Dermis microvascular lymphatic vessel endothelial cell (primary cell): Measurements from ENCODE around the gene TFAP2E. TPM values are rescaled to one million over a fixed set of nuclear protein-coding genes. Genes with fewer than 3 reads are reported as not detected.

Source experiments
- DNase-seq, 2 donors: peaks; one replicate each; pipeline versions ENCODE4 v3.0.0 to v3.0.0-alpha.2; 2010; ENCODE audit warnings: low read depth in 2 of 2
- total RNA-seq: library from RNA; depleted of rRNA; stranded (reverse); fragments of >200 nt; gene quantifications from 2 replicates; pipeline ENCODE4 v1.2.1, GENCODE V29; 2014

The TFAP2E gene
- total RNA-seq, result 0.13 TPM in 2 replicates

DNA sequence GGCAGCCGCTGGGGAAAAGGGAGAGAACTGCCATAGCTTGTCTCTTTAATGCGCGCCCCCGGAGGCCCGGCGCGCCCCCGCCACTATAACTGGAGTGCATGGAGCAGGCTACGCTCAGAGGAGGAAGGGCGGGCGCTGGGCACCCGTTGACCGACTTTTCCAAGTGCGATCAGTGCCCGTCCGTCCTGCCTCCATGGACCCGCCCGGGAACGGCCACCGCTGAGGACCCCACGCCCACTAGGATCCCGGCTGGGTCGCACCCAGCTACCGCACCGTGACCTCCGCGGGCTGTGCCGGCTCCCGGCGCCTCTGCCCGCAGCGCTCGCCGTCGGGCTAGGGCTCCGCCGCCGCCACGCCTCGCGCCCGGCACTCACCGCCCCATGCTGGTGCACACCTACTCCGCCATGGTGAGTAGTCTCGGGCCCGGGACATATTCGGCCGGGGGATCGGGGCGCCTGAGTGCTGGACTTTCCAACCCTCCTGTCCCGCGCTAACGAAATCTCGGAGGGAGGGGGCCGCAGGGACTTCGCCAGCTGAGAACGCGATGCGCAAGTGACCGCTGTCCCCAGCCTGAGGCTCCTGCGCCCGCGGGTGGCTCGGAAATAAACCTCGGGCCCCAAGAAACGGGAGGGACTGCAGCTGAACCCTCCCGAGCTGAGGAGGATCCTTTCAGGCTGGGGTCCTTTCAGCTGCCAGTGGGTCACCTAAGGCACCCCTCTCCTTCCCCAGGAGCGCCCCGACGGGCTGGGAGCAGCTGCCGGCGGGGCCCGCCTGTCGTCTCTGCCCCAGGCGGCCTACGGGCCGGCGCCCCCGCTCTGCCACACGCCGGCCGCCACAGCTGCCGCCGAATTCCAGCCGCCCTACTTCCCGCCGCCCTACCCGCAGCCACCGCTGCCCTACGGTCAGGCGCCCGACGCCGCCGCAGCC lies at the start of gene TFAP2E:
TFAP2E (plus strand) TSS at position 117 of the 927 bp plus-strand sequence; CDS start at position 381, 264 bp downstream.
- DNase-seq, result peak; percentile 14 to 46

DNA sequence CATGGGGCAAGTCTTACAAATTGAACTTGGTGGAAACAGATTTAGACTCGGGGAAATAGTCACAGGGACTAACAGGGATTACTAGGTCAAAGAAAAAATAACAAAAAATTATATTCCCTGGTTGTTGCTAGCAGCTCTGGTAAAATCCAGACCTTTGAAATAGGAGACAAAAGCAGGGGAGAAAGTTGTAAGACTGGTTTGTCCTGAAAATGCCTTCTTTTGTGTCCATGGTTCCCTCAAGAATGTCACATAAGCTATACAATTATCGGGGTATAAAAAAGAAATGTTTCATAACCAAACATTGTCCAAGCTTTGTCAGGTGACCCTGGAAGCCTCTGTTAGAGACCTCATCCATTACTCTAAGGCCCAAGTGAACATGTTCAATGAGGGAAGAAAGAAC lies 49.0 kb upstream of the TFAP2E start:
- no peak for DNase-seq

DNA sequence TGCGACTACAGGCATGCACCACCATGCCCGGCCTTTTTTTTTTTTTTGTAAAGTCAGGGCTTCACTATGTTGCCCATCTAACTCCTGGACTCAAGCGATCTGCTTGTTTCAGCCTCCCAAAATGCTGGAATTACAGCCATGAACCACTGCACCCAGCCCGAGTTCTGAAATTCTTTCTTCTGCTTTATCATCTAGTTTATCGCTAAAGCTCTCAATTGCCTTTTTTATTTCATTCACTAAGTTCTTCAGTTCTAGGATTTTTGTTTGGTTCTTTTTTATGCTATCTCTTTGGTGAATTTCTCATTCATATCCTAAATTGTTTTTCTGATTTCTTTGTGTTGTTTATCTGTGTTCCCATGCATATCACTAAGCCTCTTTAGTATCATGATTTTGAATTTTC lies 42.9 kb upstream of the TFAP2E start:
- no peak for DNase-seq

DNA sequence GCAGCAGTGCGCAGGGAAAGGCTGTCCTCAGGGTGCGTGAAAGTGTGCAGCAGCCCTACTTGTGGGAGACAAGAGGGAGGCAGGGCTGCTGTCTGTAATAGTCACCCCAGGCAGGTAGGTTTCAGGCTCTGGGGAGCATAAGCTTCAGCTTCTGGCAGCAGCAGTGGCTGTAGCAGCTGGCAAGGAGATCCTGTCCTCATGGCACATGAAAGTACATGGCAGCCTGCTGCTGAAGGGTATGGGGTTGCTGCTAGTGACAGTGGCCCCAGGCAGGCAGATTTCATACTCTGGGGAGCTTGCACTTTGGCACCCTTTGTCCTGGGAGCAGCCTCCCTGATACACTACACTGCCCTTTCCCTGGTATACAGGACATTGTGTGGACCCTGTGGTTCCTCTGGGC lies 42.2 kb upstream of the TFAP2E start:
- DNase-seq, result no peak

DNA sequence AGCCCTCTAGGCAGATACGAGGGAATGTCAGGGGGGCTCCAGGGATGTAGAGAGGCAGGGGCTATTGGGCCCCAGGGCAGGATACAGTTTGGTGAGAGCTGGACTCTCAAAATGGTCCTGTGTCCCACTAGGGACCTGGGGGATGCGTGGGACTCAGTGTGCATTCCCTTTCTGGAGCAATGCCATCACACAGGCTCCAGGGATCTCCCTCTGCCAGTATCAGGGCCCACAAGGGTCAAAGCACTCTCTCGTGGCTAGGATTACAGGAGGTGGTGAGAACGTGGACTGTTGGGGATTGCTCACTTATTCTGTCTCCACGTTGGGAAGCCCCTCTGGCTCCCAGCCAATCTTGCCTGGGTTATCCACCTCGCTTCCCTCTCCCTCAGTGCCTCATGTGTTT lies 41.7 kb upstream of the TFAP2E start:
- DNase-seq, result no peak

DNA sequence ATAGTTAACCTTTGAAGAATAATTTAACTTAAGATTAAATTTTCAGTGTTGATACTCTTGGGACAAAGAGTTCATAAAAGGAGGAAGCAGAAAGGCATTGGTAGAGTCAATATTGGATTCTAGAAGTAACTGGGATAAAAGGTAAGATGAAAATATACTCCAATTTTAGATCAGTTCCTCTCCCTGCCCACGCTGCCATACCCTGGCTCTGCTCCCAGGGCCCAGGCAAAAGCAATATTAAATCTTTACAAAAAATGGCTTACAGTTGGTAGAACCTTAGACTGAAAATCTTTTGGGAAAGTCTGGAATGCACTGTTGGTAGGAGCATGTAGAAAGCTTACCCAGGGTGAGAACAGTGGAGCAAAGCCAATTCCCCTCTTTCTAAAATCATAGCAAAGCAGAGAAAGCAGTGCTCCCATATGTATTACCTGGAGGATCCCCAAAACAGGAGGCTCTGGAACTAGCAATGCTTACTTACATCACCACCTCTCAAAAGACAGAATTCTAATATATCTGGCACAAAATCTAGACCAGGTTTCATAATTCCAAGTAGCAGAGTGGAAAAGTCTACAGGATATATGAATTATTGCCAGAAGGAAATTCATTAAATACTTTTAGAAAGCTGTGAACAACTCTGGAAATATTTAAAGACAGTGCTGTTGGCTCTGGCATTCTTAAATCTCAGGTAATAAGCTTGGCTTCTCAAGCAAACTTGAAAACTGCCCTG lies 40.5 kb upstream of the TFAP2E start:
- no peak for DNase-seq

DNA sequence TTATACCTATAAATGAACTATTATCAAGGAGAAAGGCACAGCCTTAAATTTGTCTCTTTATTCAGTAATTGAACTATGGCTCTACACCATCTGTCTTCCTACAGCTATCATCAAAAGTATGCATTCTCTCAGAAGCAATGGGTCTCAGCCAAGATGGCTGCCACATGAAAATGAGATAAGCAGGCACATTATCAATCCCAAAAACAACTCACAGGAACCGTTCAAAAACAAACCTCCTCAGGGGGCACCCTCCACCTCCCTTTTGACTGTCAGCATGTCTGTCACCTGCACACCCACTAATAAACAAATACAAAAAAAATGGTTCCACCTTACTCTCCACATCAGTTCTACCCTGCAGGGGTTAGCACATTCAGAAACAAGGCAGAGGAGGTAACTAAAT lies 39.5 kb upstream of the TFAP2E start:
- no peak for DNase-seq

DNA sequence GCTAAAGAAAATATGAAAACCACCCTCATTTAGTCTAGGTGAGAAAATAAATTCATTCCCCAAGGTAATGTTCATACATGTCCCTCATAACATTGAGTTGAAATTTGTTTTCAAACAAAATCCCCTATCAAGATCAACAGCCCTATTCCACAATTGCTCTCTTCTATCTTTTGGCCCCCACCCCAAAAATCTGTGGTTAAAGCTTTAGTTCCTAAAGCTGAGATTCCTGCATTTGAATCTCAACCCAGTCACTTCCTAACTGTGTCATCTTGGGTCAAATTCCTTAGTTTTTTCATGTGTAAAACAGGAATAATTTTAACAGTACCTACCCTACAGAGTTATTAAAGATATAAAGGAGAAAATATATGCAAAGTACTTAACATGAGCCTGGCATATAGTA lies 37.9 kb upstream of the TFAP2E start:
- DNase-seq, result no peak

DNA sequence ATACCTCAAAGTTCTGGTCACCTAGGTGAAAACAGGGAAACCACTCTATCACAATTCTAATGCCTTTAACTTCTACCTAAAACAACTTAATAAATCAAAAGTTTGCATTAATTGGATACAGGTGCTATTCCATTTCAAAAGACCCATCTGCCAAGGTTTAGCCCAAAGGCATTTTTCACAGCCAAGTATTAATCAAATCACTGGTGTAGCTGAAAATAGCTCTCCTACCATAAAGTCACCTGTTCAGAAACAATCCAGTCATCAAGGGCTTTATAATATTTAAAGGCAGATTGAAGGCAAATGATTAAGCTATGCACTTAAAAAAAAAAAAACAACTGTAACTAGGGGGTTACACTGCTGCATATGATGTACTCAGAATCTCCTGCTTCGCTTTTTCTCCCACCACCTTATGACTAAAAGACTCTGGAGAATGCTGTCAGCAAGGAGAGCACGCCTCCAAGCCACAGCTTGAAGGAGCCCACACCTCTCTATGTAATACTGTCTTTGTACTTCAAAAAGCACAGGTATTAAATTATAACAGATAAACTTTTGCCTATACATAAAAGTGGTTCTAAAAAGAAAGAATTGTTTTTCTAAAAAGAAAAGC lies 36.5 kb upstream of the TFAP2E start:
- DNase-seq, result no peak

DNA sequence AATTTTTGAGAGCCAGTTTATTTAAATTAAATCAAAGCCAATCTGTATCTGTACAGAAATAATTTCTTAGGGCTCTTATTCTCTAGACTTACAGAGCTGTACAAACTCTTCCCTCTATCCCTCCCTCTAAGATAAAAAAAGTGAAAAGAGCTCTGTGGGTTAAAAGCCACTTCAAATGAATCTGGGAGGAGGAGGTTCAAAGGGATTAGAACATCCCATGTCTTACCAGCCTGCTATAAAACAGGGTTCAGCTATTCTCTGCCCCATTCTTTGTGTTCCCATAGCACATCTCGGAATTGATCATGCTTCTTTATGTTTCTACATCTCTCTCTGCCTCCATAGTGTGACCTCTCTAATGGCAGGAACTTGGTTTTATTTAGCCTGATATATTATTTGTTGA lies 35.3 kb upstream of the TFAP2E start:
- DNase-seq, result no peak

DNA sequence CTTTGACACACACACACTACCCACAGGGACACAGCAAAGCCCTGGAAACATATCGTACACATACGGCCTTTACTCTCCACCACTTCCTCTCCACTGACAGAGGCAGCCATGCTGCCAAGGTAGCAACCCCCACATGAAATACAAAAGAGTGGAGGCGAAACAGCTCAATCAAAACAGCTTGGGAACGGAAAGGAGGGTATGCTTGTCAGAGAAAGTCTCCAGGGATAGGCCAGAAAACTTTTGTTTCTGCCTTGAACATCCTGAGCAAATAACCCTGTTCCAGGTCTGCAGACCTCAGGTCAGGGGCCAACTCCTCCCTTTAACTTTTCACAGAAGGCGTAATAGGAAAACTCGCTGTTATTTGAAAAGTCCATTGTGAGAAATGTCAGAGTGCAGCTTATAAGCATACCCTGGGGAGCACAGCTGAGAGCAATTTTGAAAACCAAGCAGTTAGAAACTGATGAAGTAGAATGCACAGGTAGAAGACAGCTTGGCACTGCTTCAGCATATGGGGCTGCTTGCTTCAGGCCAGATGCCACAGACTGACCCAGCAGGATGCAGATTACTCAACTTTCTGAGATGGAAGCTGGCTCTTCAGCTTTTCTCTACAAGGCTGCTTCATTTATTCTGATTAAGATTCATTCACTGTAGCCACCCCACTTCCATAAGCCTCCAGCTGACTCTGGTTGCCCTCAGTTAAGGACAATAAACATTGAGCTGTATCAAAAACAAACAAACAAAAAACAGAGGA lies 33.9 kb upstream of the TFAP2E start:
- DNase-seq, result peak in 1 of 2 donors; percentile 45

DNA sequence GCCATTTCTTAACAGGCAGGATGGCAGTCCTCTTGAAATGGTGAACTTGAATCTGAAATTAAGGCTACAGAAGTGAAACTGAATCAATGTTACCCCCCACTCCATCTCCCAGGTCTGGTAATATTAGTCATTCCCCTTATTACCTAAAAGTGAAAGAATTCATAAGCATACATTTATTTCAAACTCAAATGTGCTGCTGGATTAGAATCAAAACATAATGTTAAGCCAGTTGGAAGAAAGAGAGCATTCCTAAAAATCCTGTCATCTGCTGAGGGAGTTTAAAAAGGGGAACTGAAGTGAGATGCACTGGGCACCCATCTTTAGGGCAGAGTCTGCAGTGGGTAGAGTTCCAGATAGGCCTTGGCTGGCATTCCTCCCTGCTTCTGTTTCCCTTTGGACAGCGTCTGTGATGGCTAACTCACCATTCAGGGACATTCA lies 33.3 kb upstream of the TFAP2E start:
- no peak for DNase-seq

DNA sequence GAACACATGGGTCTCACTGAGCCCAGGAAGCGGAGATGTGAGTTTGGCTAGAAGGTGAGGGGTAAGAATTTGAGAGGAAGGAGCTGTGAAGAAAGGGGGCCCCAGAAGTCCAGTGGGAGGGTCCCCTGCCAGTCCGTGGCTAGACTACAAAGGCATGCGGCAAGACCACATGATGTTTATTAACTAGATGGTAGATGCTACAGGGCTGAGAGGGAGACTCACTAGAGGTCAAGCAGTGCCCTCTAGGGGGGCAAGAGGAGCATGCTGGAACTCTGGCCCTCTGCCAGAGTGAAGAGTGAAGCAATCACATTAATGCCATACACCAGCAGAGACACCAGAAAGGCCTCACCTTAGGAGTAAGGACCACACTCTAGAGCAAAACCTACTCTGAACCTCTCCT lies 28.1 kb upstream of the TFAP2E start:
- DNase-seq, result peak in 1 of 2 donors; percentile 38

DNA sequence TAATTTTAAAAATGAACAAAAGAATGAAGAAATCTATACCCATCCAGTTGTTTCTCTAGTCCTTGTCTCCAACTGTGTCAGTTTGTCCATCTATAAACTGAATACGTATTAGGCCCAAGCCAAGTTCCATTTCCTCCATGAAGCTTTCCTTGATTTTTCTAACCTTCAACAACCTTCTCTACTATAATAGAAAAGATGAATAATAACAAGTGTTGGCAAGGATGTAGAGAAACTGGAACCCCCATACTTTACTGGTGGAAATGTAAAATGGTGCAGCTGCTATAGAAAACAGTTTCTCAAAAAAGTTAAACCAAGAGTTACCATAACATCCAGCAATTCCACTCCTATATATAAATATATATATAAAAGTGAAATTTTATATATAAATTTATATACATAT lies 26.5 kb upstream of the TFAP2E start:
- DNase-seq, result no peak

DNA sequence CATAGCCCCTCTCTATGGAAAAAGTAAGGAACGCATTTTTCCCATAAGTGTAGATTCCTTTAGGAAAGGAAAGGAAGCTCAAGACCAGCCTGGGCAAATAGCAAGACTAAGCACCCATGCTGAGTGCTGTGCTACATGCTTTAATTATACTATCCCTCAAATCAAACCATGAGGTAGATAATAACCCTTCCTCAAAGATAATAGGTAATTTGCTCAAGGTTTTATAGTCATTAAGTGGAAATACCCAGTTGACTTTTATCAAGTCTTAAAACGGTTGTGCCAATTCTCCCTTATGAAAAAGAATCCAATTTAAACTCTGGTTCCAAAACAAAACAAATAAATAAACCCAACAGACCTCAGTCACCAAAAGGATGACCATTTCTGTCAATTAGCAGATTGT lies 19.3 kb upstream of the TFAP2E start:
- DNase-seq, result no peak

DNA sequence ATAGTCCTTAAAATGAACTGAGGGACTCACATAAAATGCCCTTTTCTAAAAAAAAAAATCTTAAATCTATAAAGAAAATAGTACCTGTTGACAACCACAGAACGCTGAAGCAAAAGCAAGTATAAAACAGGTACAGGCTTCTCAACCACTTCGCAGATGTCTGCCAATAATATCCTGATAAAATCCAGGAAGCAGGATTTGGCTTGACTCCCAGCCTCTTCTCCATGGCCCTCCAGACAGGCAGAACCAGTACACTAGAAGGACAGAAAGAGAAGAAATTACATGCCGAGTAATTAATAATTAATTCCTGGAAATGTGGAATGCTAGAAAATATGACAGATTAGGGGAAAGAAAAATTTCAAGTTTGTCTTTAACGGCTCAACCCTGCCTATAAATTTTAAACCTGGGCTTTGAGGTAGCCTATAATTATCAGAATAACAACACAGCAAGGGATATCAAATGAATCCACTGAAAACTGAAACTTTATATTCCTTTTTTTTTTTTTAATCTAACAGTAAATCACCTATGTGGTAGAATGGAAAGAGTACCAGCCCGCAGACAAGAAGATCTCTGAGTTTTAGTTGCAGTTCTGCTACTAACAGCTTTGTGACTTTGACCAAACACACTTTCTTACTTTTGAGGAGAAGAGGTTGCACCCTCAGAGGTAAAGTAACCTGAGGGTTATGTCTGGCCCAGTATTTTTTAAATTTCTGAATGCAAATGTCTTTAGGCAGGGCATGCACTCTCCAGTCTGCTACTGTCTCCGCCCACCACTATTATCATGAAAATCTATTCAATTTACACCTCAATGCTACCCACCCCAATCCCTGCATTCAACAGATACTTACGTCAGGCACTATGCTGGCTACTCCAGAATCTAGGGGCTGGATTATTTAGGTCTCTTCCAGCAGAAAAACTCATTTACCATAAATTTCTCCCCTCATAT lies 18.6 kb upstream of the TFAP2E start:
- peak in 1 of 2 donors; percentile 57 for DNase-seq

DNA sequence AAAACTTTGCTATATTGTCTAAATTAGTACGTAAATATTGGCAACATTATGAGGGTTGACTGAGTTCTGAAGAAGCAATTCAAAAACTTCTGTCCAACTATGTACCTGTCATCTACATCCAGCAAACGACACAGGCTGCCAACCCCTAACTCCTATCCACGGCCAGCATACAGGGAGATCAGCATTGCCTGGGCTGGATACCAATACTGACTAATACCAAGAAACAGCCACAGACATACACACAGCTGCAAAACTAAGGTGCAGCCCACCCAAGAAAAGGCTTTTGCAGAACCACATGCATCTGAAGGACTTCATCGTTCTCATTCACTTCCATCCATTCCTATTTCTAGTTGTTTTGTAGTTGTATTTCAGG lies 17.9 kb upstream of the TFAP2E start:
- DNase-seq, result no peak

DNA sequence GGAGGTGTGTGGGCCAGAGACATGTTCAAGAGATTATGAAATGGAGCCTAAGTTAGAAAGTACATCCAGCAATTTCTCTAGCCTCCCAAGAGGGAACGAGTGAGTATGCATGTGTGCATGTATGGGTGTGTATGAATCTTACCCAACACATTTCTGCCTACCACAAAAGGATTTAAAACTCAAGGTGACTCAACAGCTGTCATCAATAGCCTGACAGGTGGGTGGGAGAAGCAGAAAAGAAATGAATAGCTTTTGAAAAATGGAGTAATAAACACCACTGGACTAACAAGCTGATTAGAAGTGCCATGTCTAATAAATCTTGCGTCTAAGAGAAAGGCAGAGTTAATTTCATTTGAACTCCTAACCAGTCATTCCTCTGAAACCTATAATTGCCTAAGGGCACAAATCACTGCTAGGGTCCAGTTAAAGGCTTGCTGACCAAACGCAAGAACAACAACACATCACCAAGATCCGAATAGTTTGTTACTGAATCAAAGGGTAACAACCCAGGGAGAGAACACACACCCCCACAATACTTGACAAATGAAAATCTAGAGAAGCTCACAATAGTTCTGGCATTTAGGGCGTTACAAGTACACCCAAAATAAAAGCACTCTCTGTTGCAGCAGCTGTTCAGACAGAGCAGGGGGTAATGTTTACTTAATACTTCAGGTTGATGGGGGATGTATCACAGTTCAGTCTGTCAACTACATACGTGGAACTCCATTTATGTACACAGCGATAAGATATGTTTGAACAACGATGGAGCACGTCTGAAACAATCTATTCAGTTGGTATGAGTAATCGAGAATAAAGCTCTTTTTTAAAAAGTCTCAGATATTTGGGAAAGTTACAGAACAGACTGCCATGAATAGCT lies 17.3 kb upstream of the TFAP2E start:
- DNase-seq, result no peak

DNA sequence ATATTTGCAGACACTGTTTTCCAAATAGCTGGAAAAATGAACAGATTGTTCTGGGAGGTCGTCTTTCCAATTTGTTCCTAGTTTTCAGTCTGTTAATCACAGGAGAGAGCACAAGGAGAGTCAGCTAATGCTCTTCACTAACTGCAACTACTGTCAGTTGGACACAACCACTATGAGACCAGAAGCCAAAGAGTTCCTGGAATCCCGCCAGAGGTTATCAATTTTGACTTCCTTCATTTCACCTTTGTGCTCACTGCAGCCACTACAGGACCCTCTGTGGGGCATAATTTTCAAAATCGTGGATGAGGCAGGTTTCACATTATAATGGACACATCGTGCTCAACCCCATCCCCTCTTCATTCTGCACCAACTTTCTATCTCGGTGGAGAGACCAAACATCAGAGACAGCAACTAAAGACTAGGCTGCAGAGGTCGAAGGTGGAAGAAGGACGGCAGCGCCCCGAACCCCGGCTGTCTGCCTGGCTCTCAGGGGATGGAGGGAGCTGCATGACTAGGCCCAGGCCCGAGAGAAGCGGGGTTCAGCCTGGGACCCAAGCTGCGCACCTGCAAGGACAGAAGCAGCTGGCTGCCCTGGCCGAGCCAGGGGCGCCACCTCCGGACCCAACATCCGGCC lies 16.5 kb upstream of the TFAP2E start:
- no peak for DNase-seq
